Mesothelial cell of epicardium (in vitro differentiated cells): ENCODE data around the gene ATP6V0A4. TPM values are rescaled to one million over a fixed set of nuclear protein-coding genes. Genes with fewer than 3 reads are reported as not detected.

ENCODE experiments used
- DNase-seq, 2 experiments: peaks; one replicate each; pipeline ENCODE4 v3.0.0; 2021; ENCODE audit warnings: low spot score in 2 of 2; ENCODE audit not compliant: unreplicated experiment in 2 of 2
- H3K27ac Mint-ChIP-seq: 2 replicates; pipeline ENCODE4 v1.8.0; 2021; ENCODE audit warnings: mixed read lengths
- H3K27me3 Mint-ChIP-seq: 2 replicates; pipeline ENCODE4 v1.8.0; 2021; ENCODE audit warnings: low read depth, mixed read lengths
- H3K36me3 Mint-ChIP-seq: 2 replicates; pipeline ENCODE4 v1.8.0; 2021; ENCODE audit warnings: mixed read lengths
- H3K4me1 Mint-ChIP-seq: 2 replicates; pipeline ENCODE4 v1.8.0; 2021; ENCODE audit warnings: mixed read lengths
- H3K4me3 Mint-ChIP-seq: 2 replicates; pipeline ENCODE4 v1.8.0; 2021; ENCODE audit warnings: mild to moderate bottlenecking, moderate library complexity, mixed read lengths
- H3K9me3 Mint-ChIP-seq: 2 replicates; pipeline ENCODE4 v1.8.0; 2021; ENCODE audit warnings: mixed read lengths
- CTCF ChIP-seq: fragments of 200-600 bp; sonication (generic); IDR thresholded peaks from one replicate; pipeline ENCODE4 v1.5.0; 2021; ENCODE audit warnings: antibody characterized with exemption; ENCODE audit not compliant: unreplicated experiment
- total RNA-seq: library from RNA; stranded (reverse); gene quantifications from 3 replicates; pipeline ENCODE4 v1.2.1, GENCODE V29; 2021

Gene ATP6V0A4
- total RNA-seq, 1 donor from 2014 or later = 0.56 TPM

GRCh38 chr7:138727336-138728099 is 70.5 kb downstream of the ATP6V0A4 start:
- Mint-ChIP-seq H3K9me3 (peaks cover 7% of the 10 kb centered on the region), H3K4me1 (peaks cover 6% of the 10 kb centered on the region), H3K27ac (peak overlapping the region; percentile 47), H3K4me3 (no peak overlapping the region), H3K27me3 (no peaks in the 10 kb centered on the region), H3K36me3 (no peaks in the 10 kb centered on the region)
- DNase-seq = no peak
- TF ChIP-seq CTCF = no peak

- no peak for TF ChIP-seq CTCF
- H3K9me3 Mint-ChIP-seq = peaks cover 7% of the 10 kb centered on the region
These were observed 71.7 kb downstream of the ATP6V0A4 start for GRCh38 chr7:138726288-138726687.

GRCh38 chr7:138720286-138720685 is 77.7 kb downstream of the ATP6V0A4 start:
- no peak for DNase-seq
- Mint-ChIP-seq H3K36me3 (no peaks in the 10 kb centered on the region), H3K9me3 (no peaks in the 10 kb centered on the region), H3K27ac (no peak overlapping the region), H3K4me1 (peaks cover 10% of the 10 kb centered on the region), H3K4me3 (no peak overlapping the region), H3K27me3 (no peaks in the 10 kb centered on the region)
- TF ChIP-seq CTCF = no peak

More at GRCh38 chr7:138726288-138726687, 71.7 kb downstream of the ATP6V0A4 start:
- no peak for DNase-seq
- Mint-ChIP-seq H3K36me3 (no peaks in the 10 kb centered on the region), H3K4me3 (no peak overlapping the region), H3K27me3 (no peaks in the 10 kb centered on the region), H3K4me1 (peaks cover 6% of the 10 kb centered on the region), H3K27ac (no peak overlapping the region)

GRCh38 chr7:138716889-138717288 is 81.1 kb downstream of the ATP6V0A4 start:
- H3K27ac Mint-ChIP-seq = no peak overlapping the region
- DNase-seq = no peak
- no peaks in the 10 kb centered on the region for H3K36me3 Mint-ChIP-seq
- no peaks in the 10 kb centered on the region for H3K9me3 Mint-ChIP-seq
- H3K27me3 Mint-ChIP-seq = no peaks in the 10 kb centered on the region
- H3K4me1 Mint-ChIP-seq = peaks cover 10% of the 10 kb centered on the region
- H3K4me3 Mint-ChIP-seq = no peak overlapping the region
- TF ChIP-seq CTCF = no peak

GRCh38 chr7:138713191-138713590 is 84.8 kb downstream of the ATP6V0A4 start:
- Mint-ChIP-seq H3K36me3 (no peaks in the 10 kb centered on the region), H3K27ac (no peak overlapping the region), H3K4me3 (no peak overlapping the region), H3K27me3 (no peaks in the 10 kb centered on the region), H3K4me1 (peaks cover 13% of the 10 kb centered on the region), H3K9me3 (no peaks in the 10 kb centered on the region)
- DNase-seq = no peak
- TF ChIP-seq CTCF = no peak
